OCI-LY3 (cell line): Measurements from ENCODE around the gene C14orf132.

ENCODE experiments used
- H2AFZ ChIP-seq: fragments of 200-600, 300-600 bp; shearing (Covaris generic); 2 replicates; pipeline ENCODE4 v1.6.0; 2014; ENCODE audit warnings: antibody characterized with exemption, low read depth, low read length
- H3K27ac ChIP-seq: fragments of 200-600, 300-600 bp; sonication (generic); 2 replicates; pipeline ENCODE4 v1.5.1; 2014; ENCODE audit warnings: mild to moderate bottlenecking, low read length, moderate library complexity, mixed read lengths
- H3K27me3 ChIP-seq: fragments of 200-600, 300-600 bp; sonication (generic); 2 replicates; pipeline ENCODE4 v1.6.1; 2014; ENCODE audit warnings: low read depth, low read length, mixed read lengths
- H3K36me3 ChIP-seq: fragments of 200-600, 300-600 bp; sonication (generic); replicated peaks from 2 replicates; pipeline ENCODE3; 2014; ENCODE audit warnings: low read depth, low read length, mixed read lengths
- H3K4me1 ChIP-seq: fragments of 300-600, 200-600 bp; sonication (generic); 2 replicates; pipeline ENCODE4 v1.6.1; 2014; ENCODE audit warnings: low read length, mixed read lengths
- H3K4me2 ChIP-seq: fragments of 200-600, 300-600 bp; sonication (generic); 2 replicates; pipeline ENCODE4 v1.6.1; 2014; ENCODE audit warnings: low read length, mixed read lengths
- H3K4me3 ChIP-seq: fragments of 300-600, 200-600 bp; sonication (generic); 2 replicates; pipeline ENCODE4 v1.5.1; 2014; ENCODE audit warnings: antibody characterized with exemption, mild to moderate bottlenecking, low read length, moderate library complexity
- H3K79me2 ChIP-seq: fragments of 300-600, 200-600 bp; shearing (Covaris generic); 2 replicates; pipeline ENCODE4 v1.6.1; 2014; ENCODE audit warnings: mild to moderate bottlenecking, low read length, mixed read lengths
- H3K9ac ChIP-seq: fragments of 300-600, 200-600 bp; shearing (Covaris generic); 2 replicates; pipeline ENCODE4 v1.6.0; 2014; ENCODE audit warnings: mild to moderate bottlenecking, low read length, moderate library complexity
- H3K9me3 ChIP-seq: fragments of 200-600, 300-600 bp; shearing (Covaris generic); 2 replicates; pipeline ENCODE4 v1.6.1; 2014; ENCODE audit warnings: low read length, mixed read lengths; ENCODE audit not compliant: insufficient read depth
- H4K20me1 ChIP-seq: fragments of 200-600, 300-600 bp; sonication (generic); 2 replicates; pipeline ENCODE4 v1.6.1; 2016; ENCODE audit warnings: low read length, mixed read lengths; ENCODE audit not compliant: insufficient read depth
- CTCF ChIP-seq: fragments of 200-600, 300-600 bp; sonication (generic); IDR thresholded peaks from 2 replicates; pipeline ENCODE4 v1.5.1; 2014; ENCODE audit warnings: antibody characterized with exemption, low read length, low read depth
- EZH2phosphoT487 ChIP-seq: fragments of 200-600 bp; shearing (Covaris generic); IDR thresholded peaks from 2 replicates; pipeline ENCODE4 v1.6.1; 2018; ENCODE audit warnings: antibody characterized with exemption, mixed run types, low read depth

C14orf132 gene

GRCh38 chr14:96081224-96081623 lies 42.1 kb downstream of the C14orf132 start:
- H3K79me2 ChIP-seq, result no peaks in the 10 kb centered on the region
- no peaks in the 10 kb centered on the region for H3K36me3 ChIP-seq
- no peak overlapping the region for H2AFZ ChIP-seq
- H3K4me3 ChIP-seq, result no peak overlapping the region
- H3K4me2 ChIP-seq, result no peak overlapping the region
- TF ChIP-seq EZH2phosphoT487 (no peak), CTCF (no peak)
- H3K27me3 ChIP-seq, result peaks cover 24% of the 10 kb centered on the region
- no peak overlapping the region for H3K27ac ChIP-seq
- no peaks in the 10 kb centered on the region for H4K20me1 ChIP-seq
- H3K4me1 ChIP-seq, result peaks cover 11% of the 10 kb centered on the region
- H3K9ac ChIP-seq, result no peak overlapping the region
- H3K9me3 ChIP-seq, result no peaks in the 10 kb centered on the region

- Histone ChIP-seq H3K9me3 (no peaks in the 10 kb centered on the region), H4K20me1 (no peaks in the 10 kb centered on the region), H3K79me2 (no peaks in the 10 kb centered on the region), H3K27ac (no peak overlapping the region), H3K4me1 (peaks cover 11% of the 10 kb centered on the region), H3K4me3 (no peak overlapping the region), H3K9ac (no peak overlapping the region), H3K4me2 (no peak overlapping the region), H3K36me3 (no peaks in the 10 kb centered on the region), H3K27me3 (peaks cover 18% of the 10 kb centered on the region), H2AFZ (no peak overlapping the region)
- TF ChIP-seq CTCF (no peak), EZH2phosphoT487 (no peak)
Observed at GRCh38 chr14:96081767-96082400, 42.7 kb downstream of the C14orf132 start.

GRCh38 chr14:96082420-96083300 lies 43.5 kb downstream of the C14orf132 start:
- TF ChIP-seq CTCF, result no peak
- no peak for TF ChIP-seq EZH2phosphoT487

GRCh38 chr14:96083667-96084320 lies 44.6 kb downstream of the C14orf132 start:
- Histone ChIP-seq H3K9ac (no peak overlapping the region), H3K9me3 (no peaks in the 10 kb centered on the region), H3K27ac (no peak overlapping the region), H4K20me1 (no peaks in the 10 kb centered on the region), H3K36me3 (no peaks in the 10 kb centered on the region), H3K79me2 (no peaks in the 10 kb centered on the region), H3K4me3 (no peak overlapping the region), H2AFZ (no peak overlapping the region), H3K4me1 (peaks cover 3% of the 10 kb centered on the region), H3K4me2 (no peak overlapping the region), H3K27me3 (peaks cover 9% of the 10 kb centered on the region)
- TF ChIP-seq EZH2phosphoT487, result no peak
- no peak for TF ChIP-seq CTCF

More at GRCh38 chr14:96082420-96083300, 43.5 kb downstream of the C14orf132 start:
- H3K79me2 ChIP-seq, result no peaks in the 10 kb centered on the region
- H4K20me1 ChIP-seq, result no peaks in the 10 kb centered on the region
- no peaks in the 10 kb centered on the region for H3K9me3 ChIP-seq
- no peak overlapping the region for H3K9ac ChIP-seq
- H3K4me3 ChIP-seq, result no peak overlapping the region
- H3K4me2 ChIP-seq, result no peak overlapping the region
- H3K27me3 ChIP-seq, result peaks cover 11% of the 10 kb centered on the region
- H3K4me1 ChIP-seq, result peaks cover 11% of the 10 kb centered on the region
- H2AFZ ChIP-seq, result no peak overlapping the region
- no peaks in the 10 kb centered on the region for H3K36me3 ChIP-seq
- no peak overlapping the region for H3K27ac ChIP-seq
